Mucosa of descending colon (tissue), 3 donors: ENCODE results near the gene CLSTN2. TPM values are rescaled to one million over a fixed set of nuclear protein-coding genes. Genes with fewer than 3 reads are reported as not detected.

Source experiments
- ATAC-seq: fragments of 200-7000 bp; cut with Tn5 transposase; one replicate; pipeline ENCODE4 v1.9.1; 2020; ENCODE audit warnings: mild to moderate bottlenecking, moderate library complexity
- DNase-seq, 3 donors: peaks; one replicate each; pipeline ENCODE4 v3.0.0-alpha.2; 2020
- H3K36me3 ChIP-seq: fragments of 200-600 bp; one replicate; pipeline ENCODE4 v1.8.0; 2021; ENCODE audit warnings: low read depth, mild to moderate bottlenecking
- H3K4me1 ChIP-seq: fragments of 200-600 bp; one replicate; pipeline ENCODE4 v1.8.0; 2021; ENCODE audit warnings: low read depth, mild to moderate bottlenecking
- H3K4me3 ChIP-seq: fragments of 200-600 bp; one replicate; pipeline ENCODE4 v1.8.0; 2021; ENCODE audit warnings: mild to moderate bottlenecking
- H3K9me3 ChIP-seq: fragments of 200-600 bp; one replicate; pipeline ENCODE4 v1.8.0; 2021; ENCODE audit warnings: mild to moderate bottlenecking
- intact Hi-C, 2 donors: fragments of 100-400 bp; cut with DNase I in 1 of 2; cut with micrococcal nuclease in 1 of 2; formaldehyde crosslinking; loops; one replicate each; pipeline versions ENCODE4 v1.11.0 to v1.11.1; 2022; cut with DNase I, micrococcal nuclease
- total RNA-seq, 3 donors: library from RNA; stranded (reverse); fragmentation: NEBNext Ultra II Directional in 2 of 3; extraction: Animal tissue kit (Norgen Biotek cat#: 25700) in 2 of 3; gene quantifications; one replicate each; pipeline versions ENCODE4 v1.2.1 to v1.2.4, GENCODE V29; 2021 to 2023
- TF ChIP-seq, protein P1 (sequence below): fragments of 200-600 bp; IDR thresholded peaks from one replicate; pipeline ENCODE4 v1.8.0; 2022; ENCODE audit warnings: antibody characterized with exemption, mild to moderate bottlenecking
- donor health status: DM: no; HTN: no; CAD: no; lungs with moderate emphysema.
- donor health status: DM: no; HTN: no; CAD: no.
- donor health status: DM: no; HTN: yes; CAD: no.

Gene CLSTN2
- total RNA-seq, 3 donors from 2014 or later = 0.90 to 5.3 (median 2.5) TPM

DNA sequence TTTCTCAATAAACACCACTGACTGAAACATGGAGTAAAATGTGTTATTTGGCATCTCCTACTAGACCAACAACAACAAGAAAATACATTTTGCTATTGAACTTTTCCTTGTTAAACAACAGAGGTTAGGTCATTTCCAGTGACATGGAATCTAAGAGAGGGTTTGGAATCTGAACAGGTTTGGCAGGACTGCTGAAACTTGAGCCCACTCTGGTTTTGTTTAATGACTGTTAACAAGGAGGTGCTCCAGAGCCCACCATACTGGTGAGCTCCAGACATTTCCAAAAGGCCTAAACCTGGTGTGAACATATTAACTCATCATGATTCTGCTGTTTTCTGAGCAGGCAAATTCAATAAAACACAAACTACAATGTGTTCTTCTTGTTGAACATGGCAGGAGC, 412.2 kb downstream of the CLSTN2 start:
- no peaks in the 10 kb centered on the region for H3K9me3 ChIP-seq
- ATAC-seq = no peak
- DNase-seq = no peak
- no peaks in the 10 kb centered on the region for H3K4me1 ChIP-seq
- H3K36me3 ChIP-seq = no peaks in the 10 kb centered on the region
- no peak overlapping the region for H3K4me3 ChIP-seq
- intact Hi-C loops = no loop called here
- TF ChIP-seq, protein P1, sequence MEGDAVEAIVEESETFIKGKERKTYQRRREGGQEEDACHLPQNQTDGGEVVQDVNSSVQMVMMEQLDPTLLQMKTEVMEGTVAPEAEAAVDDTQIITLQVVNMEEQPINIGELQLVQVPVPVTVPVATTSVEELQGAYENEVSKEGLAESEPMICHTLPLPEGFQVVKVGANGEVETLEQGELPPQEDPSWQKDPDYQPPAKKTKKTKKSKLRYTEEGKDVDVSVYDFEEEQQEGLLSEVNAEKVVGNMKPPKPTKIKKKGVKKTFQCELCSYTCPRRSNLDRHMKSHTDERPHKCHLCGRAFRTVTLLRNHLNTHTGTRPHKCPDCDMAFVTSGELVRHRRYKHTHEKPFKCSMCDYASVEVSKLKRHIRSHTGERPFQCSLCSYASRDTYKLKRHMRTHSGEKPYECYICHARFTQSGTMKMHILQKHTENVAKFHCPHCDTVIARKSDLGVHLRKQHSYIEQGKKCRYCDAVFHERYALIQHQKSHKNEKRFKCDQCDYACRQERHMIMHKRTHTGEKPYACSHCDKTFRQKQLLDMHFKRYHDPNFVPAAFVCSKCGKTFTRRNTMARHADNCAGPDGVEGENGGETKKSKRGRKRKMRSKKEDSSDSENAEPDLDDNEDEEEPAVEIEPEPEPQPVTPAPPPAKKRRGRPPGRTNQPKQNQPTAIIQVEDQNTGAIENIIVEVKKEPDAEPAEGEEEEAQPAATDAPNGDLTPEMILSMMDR = no peak

DNA sequence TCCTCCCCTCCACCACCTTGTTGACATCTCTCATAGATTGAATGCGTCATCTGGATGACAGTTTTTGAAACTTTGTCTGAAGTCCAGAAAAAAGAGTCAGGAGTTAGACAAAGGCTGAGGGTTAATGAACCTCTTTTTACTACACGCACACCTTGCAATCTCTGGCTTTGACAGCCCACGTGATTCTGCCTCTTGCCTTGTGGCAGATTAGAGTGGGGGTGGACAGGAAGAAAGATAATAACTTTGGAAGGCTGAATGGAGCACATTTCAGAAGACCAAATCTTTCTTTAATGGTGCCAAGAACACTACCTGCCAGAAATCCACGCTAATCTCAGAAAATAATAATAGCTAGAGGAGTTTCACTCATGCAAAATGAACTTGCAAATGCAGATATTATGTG, 415.0 kb downstream of the CLSTN2 start:
- TF ChIP-seq, protein P1 = no peak

DNA sequence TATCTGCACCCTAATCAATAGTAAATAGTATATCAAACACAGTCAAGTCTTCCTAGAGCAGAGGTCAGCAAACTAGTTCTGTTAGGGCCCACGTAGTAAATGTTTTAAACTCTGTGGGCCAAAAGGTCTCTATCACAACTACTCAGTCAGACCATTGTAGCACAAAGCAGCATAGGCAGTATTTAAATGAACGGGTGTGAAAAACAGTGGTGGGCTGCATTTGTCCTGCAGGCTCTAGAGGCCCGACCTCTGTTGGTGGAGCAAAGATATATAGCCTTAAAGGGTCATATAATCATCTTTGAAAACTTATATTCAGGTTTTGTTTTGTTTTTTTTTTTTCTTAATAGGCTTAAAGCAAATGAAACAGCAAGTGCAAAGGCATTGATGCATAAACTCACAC, 416.5 kb downstream of the CLSTN2 start:
- Histone ChIP-seq H3K36me3 (no peaks in the 10 kb centered on the region), H3K4me3 (no peak overlapping the region), H3K4me1 (no peaks in the 10 kb centered on the region), H3K9me3 (no peaks in the 10 kb centered on the region)
- no peak for DNase-seq
- no peak for ATAC-seq
- TF ChIP-seq, protein P1 = no peak
- intact Hi-C loops = no loop called here

More for the DNA sequence above, 415.0 kb downstream of the CLSTN2 start:
- Histone ChIP-seq H3K9me3 (no peaks in the 10 kb centered on the region), H3K36me3 (no peaks in the 10 kb centered on the region), H3K4me3 (no peak overlapping the region), H3K4me1 (no peaks in the 10 kb centered on the region)
- ATAC-seq (no peak), DNase-seq (no peak)
- intact Hi-C loops = no loop called here

DNA sequence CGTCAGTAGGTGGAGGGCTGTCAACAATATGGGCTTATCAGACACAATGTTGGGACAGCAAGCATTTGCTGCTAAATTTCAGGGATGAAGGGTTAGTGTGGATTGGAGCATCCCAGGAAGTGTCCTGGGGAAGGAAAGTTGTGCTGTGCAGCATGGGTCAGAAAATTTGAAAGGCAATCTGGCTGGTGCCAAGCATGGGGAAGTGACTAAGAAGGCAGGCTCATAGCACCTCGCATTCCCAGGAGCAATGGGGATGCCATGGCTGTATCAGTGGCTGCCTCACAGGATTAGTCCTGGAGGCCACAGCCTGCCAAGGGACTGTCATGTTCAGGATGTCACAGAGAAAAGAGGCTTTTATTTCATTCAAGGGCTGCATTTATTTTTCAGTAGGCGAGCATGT, 420.5 kb downstream of the CLSTN2 start:
- no peaks in the 10 kb centered on the region for H3K36me3 ChIP-seq
- H3K4me1 ChIP-seq = no peaks in the 10 kb centered on the region
- TF ChIP-seq, protein P1 = no peak
- no peaks in the 10 kb centered on the region for H3K9me3 ChIP-seq
- DNase-seq (no peak), ATAC-seq (no peak)
- intact Hi-C loops = no loop called here
- H3K4me3 ChIP-seq = no peak overlapping the region

DNA sequence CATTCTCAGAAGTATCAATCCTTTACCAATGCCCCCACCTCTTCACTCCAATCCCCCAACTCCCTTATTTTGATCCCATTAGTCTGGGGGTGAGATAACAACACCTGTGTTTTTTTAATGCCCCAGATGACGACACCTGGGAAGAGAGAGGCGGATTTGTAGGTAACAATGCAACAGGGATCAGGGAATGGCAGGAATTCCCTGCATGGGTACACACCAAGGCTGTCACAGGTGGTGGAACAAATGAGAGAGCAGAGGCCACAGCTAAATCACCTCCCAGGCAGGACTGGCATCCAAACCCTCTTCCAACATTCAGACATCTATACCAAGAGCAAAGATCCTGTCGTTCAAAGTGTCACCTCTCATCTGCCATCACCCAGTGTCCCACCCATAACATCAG, 423.7 kb downstream of the CLSTN2 start:
- Histone ChIP-seq H3K9me3 (no peaks in the 10 kb centered on the region), H3K4me3 (no peak overlapping the region), H3K36me3 (no peaks in the 10 kb centered on the region), H3K4me1 (no peaks in the 10 kb centered on the region)
- TF ChIP-seq, protein P1 = no peak
- DNase-seq (no peak), ATAC-seq (no peak)
- intact Hi-C loops = no loop called here
